Measurements from ENCODE around the gene DDX42. TPM values are rescaled to one million over a fixed set of nuclear protein-coding genes. Genes with fewer than 3 reads are reported as not detected.
A peak's percentile ranks its signal among the peaks of the same experiment; 100 is the strongest.

DDX42 gene
- total RNA-seq, 1 donor from 2014 or later = 197 TPM

GRCh38 chr17:63837480-63837879 is 63.5 kb downstream of the DDX42 start:
- H3K9me3 Mint-ChIP-seq = no peaks in the 10 kb centered on the region
- H3K27ac Mint-ChIP-seq = no peak overlapping the region
- peaks cover 31% of the 10 kb centered on the region for H3K4me1 Mint-ChIP-seq
- no peak overlapping the region for H3K4me3 Mint-ChIP-seq
- H3K27me3 Mint-ChIP-seq (ENCODE audit: low read depth) = no peaks in the 10 kb centered on the region
- TF ChIP-seq CTCF (IDR thresholded peaks at IDR 0.05; ENCODE audit: unreplicated experiment) = no peak
- peaks cover 5% of the 10 kb centered on the region for H3K36me3 Mint-ChIP-seq
- no peak for DNase-seq (ENCODE audit: low spot score in 2 of 2, unreplicated experiment in 2 of 2)

GRCh38 chr17:63837962-63838600 is 64.1 kb downstream of the DDX42 start:
- H3K27ac Mint-ChIP-seq = peak overlapping the region; percentile 90
- H3K36me3 Mint-ChIP-seq = peaks cover 4% of the 10 kb centered on the region
- H3K4me1 Mint-ChIP-seq = peaks cover 31% of the 10 kb centered on the region
- H3K4me3 Mint-ChIP-seq = no peak overlapping the region
- no peak for DNase-seq (ENCODE audit: low spot score in 2 of 2, unreplicated experiment in 2 of 2)
- no peaks in the 10 kb centered on the region for H3K27me3 Mint-ChIP-seq (ENCODE audit: low read depth)
- no peak for TF ChIP-seq CTCF (IDR thresholded peaks at IDR 0.05; ENCODE audit: unreplicated experiment)
- no peaks in the 10 kb centered on the region for H3K9me3 Mint-ChIP-seq

GRCh38 chr17:63838631-63839171 is 64.7 kb downstream of the DDX42 start:
- no peak for DNase-seq (ENCODE audit: low spot score in 2 of 2, unreplicated experiment in 2 of 2)
- H3K9me3 Mint-ChIP-seq = no peaks in the 10 kb centered on the region
- H3K36me3 Mint-ChIP-seq = peaks cover 4% of the 10 kb centered on the region
- H3K4me1 Mint-ChIP-seq = peaks cover 34% of the 10 kb centered on the region
- peak overlapping the region; percentile 37 for H3K4me3 Mint-ChIP-seq
- no peak for TF ChIP-seq CTCF (IDR thresholded peaks at IDR 0.05; ENCODE audit: unreplicated experiment)
- no peaks in the 10 kb centered on the region for H3K27me3 Mint-ChIP-seq (ENCODE audit: low read depth)
- H3K27ac Mint-ChIP-seq = peak overlapping the region; percentile 90

GRCh38 chr17:63840591-63841349 is 66.8 kb downstream of the DDX42 start:
- Mint-ChIP-seq H3K36me3 (no peaks in the 10 kb centered on the region), H3K27me3 (ENCODE audit: low read depth) (peaks cover 2% of the 10 kb centered on the region)

More at GRCh38 chr17:63840591-63841349, 66.8 kb downstream of the DDX42 start:
- peak overlapping the region; percentile 96 for H3K4me3 Mint-ChIP-seq
- H3K9me3 Mint-ChIP-seq = no peaks in the 10 kb centered on the region
- no peak for DNase-seq (ENCODE audit: low spot score in 2 of 2, unreplicated experiment in 2 of 2)
- no peak for TF ChIP-seq CTCF (IDR thresholded peaks at IDR 0.05; ENCODE audit: unreplicated experiment)
- peak overlapping the region; percentile 95 for H3K27ac Mint-ChIP-seq
- peaks cover 37% of the 10 kb centered on the region for H3K4me1 Mint-ChIP-seq

Data from mesothelial cell of epicardium (in vitro differentiated cells).